ENCODE data around the gene C17orf75. TPM values are rescaled to one million over a fixed set of nuclear protein-coding genes. Genes with fewer than 3 reads are reported as not detected.

Gene C17orf75
- total and polyA plus RNA-seq, 2 of the 8 experiments (the other 6 are each of a cell fraction or from before 2014, with no cell fraction given): 15.8 to 42.6 TPM

DNA sequence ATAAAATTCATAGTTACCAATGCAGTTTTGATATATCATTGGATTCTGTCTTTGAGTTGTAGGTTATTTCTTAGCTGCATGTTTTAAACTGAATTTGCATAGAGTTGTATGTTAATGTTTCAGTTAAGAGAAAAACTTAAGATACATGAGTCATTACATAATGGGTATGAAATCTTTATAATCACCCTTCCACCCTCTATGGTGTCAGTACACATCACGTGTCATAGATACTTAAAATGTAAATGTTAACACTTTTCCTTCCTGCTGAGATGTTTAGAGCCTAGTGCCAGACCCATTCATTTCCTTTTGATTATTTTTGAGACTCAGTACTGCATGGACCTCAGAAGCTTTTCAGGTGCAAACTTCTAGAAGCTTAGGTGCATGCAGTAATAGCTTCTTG is 28.5 kb upstream of the C17orf75 start:
- DNase-seq (ENCODE audit: low read depth in 1 of 2, low spot score in 2 of 2) (no peak), FAIRE-seq (no peak)
- ChIA-PET POLR2A (ENCODE audit: partially characterized antibody) (interaction anchor here (1.7 to 9.6 kb wide), 3 partner anchors 10 to 17 kb away, joined by 8 to 65 read pairs (median 17); no protein-coding TSS in a partner anchor), CTCF (ENCODE audit: partially characterized antibody) (interaction anchor here (0.6 to 1.3 kb wide), 4 partner anchors 50 to 1597 kb away, joined by 3 read pairs; no protein-coding TSS in a partner anchor)
- no peak overlapping the region for H3K27ac ChIP-seq (ENCODE audit: low read depth, low read length)
- H2BK120ac ChIP-seq (replicated peaks; ENCODE audit: low read depth, low read length): no peak overlapping the region
- H3K18ac ChIP-seq (ENCODE audit: extremely low read depth, low read length): no peak overlapping the region
- H3K27me3 ChIP-seq (replicated peaks in 1 of 4; ENCODE audit: control insufficient read depth in 3 of 4, extremely low read depth in 1 of 4, insufficient read depth in 3 of 4, low read length in 3 of 4): no peaks in the 10 kb centered on the region
- no peak overlapping the region for H3K56ac ChIP-seq (replicated peaks; ENCODE audit: insufficient read length, low read depth, low read length)
- H3K4me3 ChIP-seq (ENCODE audit: extremely low read depth in 1 of 4, insufficient read depth in 2 of 4, low read depth in 3 of 4, low read length in 4 of 4): no peak overlapping the region
- H3K79me2 ChIP-seq (ENCODE audit: control insufficient read depth in 1 of 2, insufficient read depth in 2 of 2, low read length in 2 of 2): peaks cover 3 to 52% of the 10 kb centered on the region in 2 experiments; a peak in 2 of 4 replicates
- no peaks in the 10 kb centered on the region for H3K9me3 ChIP-seq (ENCODE audit: insufficient read depth in 2 of 2, low read depth in 1 of 2, low read length in 1 of 2)
- no peak overlapping the region for H4K91ac ChIP-seq (replicated peaks; ENCODE audit: insufficient read length, low read length)
- no peak overlapping the region for H2BK5ac ChIP-seq (ENCODE audit: low read depth, low read length)
- H4K20me1 ChIP-seq (replicated peaks in 1 of 2; ENCODE audit: control insufficient read depth in 1 of 2, insufficient read depth in 2 of 2, low read length in 2 of 2): peaks cover 0 to 8% of the 10 kb centered on the region in 2 experiments
- TF ChIP-seq JUND (IDR thresholded peaks at IDR 0.05; ENCODE audit: low read length) (no peak), SUZ12 (IDR thresholded peaks at IDR 0.05; ENCODE audit: low read length) (no peak), SP1 (IDR thresholded peaks at IDR 0.05; ENCODE audit: low read depth, low read length) (no peak), TAF7 (optimal IDR thresholded peaks at IDR 0.05; ENCODE audit: borderline replicate concordance, low read depth, low read length) (no peak), POLR2A (IDR thresholded peaks at IDR 0.05; ENCODE audit: control extremely low read depth in 1 of 2, low read depth in 2 of 2, low read length in 2 of 2) (no peak), FOSL1 (IDR thresholded peaks at IDR 0.05; ENCODE audit: insufficient read depth, low read depth, low read length) (no peak), KDM1A (IDR thresholded peaks at IDR 0.05; ENCODE audit: borderline replicate concordance, low read length) (no peak), SIN3A (conservative IDR thresholded peaks at IDR 0.05 in 1 of 2, IDR thresholded peaks at IDR 0.05 in 1 of 2; ENCODE audit: low read depth in 1 of 2, low read length in 2 of 2) (no peak), USF2 (IDR thresholded peaks at IDR 0.05; ENCODE audit: low read length) (no peak)
- TF ChIP-seq, protein P1, sequence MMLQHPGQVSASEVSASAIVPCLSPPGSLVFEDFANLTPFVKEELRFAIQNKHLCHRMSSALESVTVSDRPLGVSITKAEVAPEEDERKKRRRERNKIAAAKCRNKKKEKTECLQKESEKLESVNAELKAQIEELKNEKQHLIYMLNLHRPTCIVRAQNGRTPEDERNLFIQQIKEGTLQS (IDR thresholded peaks at IDR 0.05; ENCODE audit: insufficient read depth, low read depth, low read length): no peak
- H2AK5ac ChIP-seq (ENCODE audit: low read depth, low read length): no peak overlapping the region
- no peak overlapping the region for H2BK12ac ChIP-seq (ENCODE audit: low read depth, low read length)
- no peaks in the 10 kb centered on the region for H3K4me1 ChIP-seq (replicated peaks in 1 of 4; ENCODE audit: control insufficient read depth in 3 of 4, insufficient read depth in 4 of 4, low read length in 3 of 4)
- no peaks in the 10 kb centered on the region for H3K23me2 ChIP-seq (ENCODE audit: low read depth, low read length)
- H3K36me3 ChIP-seq (ENCODE audit: control insufficient read depth in 2 of 4, insufficient read depth in 4 of 4, low read length in 3 of 4): peaks cover 38 to 95% (median 68%) of the 10 kb centered on the region in 4 experiments
- H3K4me2 ChIP-seq (ENCODE audit: insufficient read depth in 1 of 2, low read depth in 2 of 2, low read length in 2 of 2): no peak overlapping the region
- H3K14ac ChIP-seq (ENCODE audit: insufficient read length): no peak overlapping the region
- WGBS, 2 experiments (ENCODE audit: extremely low coverage in 1 of 2, insufficient coverage in 1 of 2, insufficient read length in 1 of 2, insufficient replicate concordance in 2 of 2, low coverage in 1 of 2, low lambda C conversion rate in 2 of 2, missing lambda C conversion rate in 1 of 2): 90% methylated on average over 1 of the region's 1 CpG; no CpG with 5 or more reads in 1 of the 2 experiments
- H2BK15ac ChIP-seq (ENCODE audit: low read length): no peak overlapping the region
- no peak overlapping the region for H3K9ac ChIP-seq (replicated peaks in 1 of 4; ENCODE audit: extremely low read depth in 1 of 4, low read depth in 3 of 4, low read length in 3 of 4)
- H2AFZ ChIP-seq (ENCODE audit: low read length): no peak overlapping the region
- no peak overlapping the region; the same call in 1 of the 2 replicates for H4K8ac ChIP-seq (ENCODE audit: extremely low read depth, insufficient read depth, low read length)
- H2BK20ac ChIP-seq (ENCODE audit: low read length): no peak overlapping the region
- H3K4ac ChIP-seq (replicated peaks; ENCODE audit: insufficient read length, low read depth, low read length): no peak overlapping the region
- no peak overlapping the region for H4K5ac ChIP-seq (ENCODE audit: insufficient read length, low read depth, low read length)
- no peak overlapping the region for H3K23ac ChIP-seq (ENCODE audit: insufficient read length)
- no peaks in the 10 kb centered on the region; the same call in 1 of the 2 replicates for H3K79me1 ChIP-seq (ENCODE audit: low read depth, low read length)
